Activated B cell treated with CpG ODN at 0.5 μM for 24 hours (primary cell): ENCODE results near the gene KLHL41. TPM values are rescaled to one million over a fixed set of nuclear protein-coding genes. Genes with fewer than 3 reads are reported as not detected.
"Not testable (repeated sequence)": the region's sequence is repeated elsewhere in the genome, so short reads cannot be mapped to it uniquely, and the experiment has no call there.

Source experiments
- ATAC-seq: fragments of 200-7000 bp; cut with Tn5 transposase; one replicate; pipeline ENCODE4 v1.10.0; 2021; ENCODE audit warnings: low read depth, mild to moderate bottlenecking, moderate library complexity
- CTCF ChIA-PET: fragments of 350-600 bp; sonication (Branson Sonifier 250); formaldehyde crosslinking; loops from one replicate; lab custom pipeline; 2021; ENCODE audit warnings: antibody characterized with exemption; lab: Charles Lee
- POLR2A ChIA-PET: fragments of 350-600 bp; sonication (Branson Sonifier 250); formaldehyde crosslinking; loops from one replicate; lab custom pipeline; 2021; ENCODE audit warnings: antibody characterized with exemption; lab: Charles Lee
- DNase-seq: peaks from one replicate; pipeline ENCODE4 v3.0.0; 2022
- H3K27ac Mint-ChIP-seq: one replicate; pipeline ENCODE4 v1.8.0; 2020; ENCODE audit warnings: mixed read lengths
- H3K27me3 Mint-ChIP-seq: one replicate; pipeline ENCODE4 v1.8.0; 2021; ENCODE audit warnings: mixed read lengths
- H3K36me3 Mint-ChIP-seq: one replicate; pipeline ENCODE4 v1.8.0; 2021; ENCODE audit warnings: low read depth, mixed read lengths
- H3K4me1 Mint-ChIP-seq: one replicate; pipeline ENCODE4 v1.8.0; 2021; ENCODE audit warnings: mixed read lengths
- H3K4me3 Mint-ChIP-seq: one replicate; pipeline ENCODE4 v1.8.0; 2020; ENCODE audit warnings: mild to moderate bottlenecking, mixed read lengths
- H3K9me3 Mint-ChIP-seq: one replicate; pipeline ENCODE4 v1.8.0; 2020; ENCODE audit warnings: mixed read lengths
- CTCF ChIP-seq: fragments of 200-600 bp; IDR thresholded peaks from one replicate; pipeline ENCODE4 v1.8.0; 2022; ENCODE audit warnings: antibody characterized with exemption, mild to moderate bottlenecking
- intact Hi-C: fragments of 100-400 bp; cut with micrococcal nuclease; formaldehyde crosslinking; loops from one replicate; pipeline ENCODE4 v1.15.1; 2024
- total RNA-seq: library from RNA; stranded (reverse); gene quantifications from 2 replicates; pipeline ENCODE4 v1.2.3, GENCODE V29; 2022

The KLHL41 gene
- total RNA-seq, 1 donor from 2014 or later: 0.27 TPM

GRCh38 chr2:169573160-169573973 is 63.9 kb downstream of the KLHL41 start, which contains the start of gene FASTKD1:
Gene FASTKD1 (minus strand): TSS chr2:169573865. CDS start chr2:169572029, 1,836 bp downstream.
- Mint-ChIP-seq H3K4me3 (peak within 1 kb of the TSS; percentile 98), H3K4me1 (peaks cover 10% of the 10 kb centered on the region), H3K27me3 (no peaks in the 10 kb centered on the region), H3K36me3 (peaks cover 12% of the 10 kb centered on the region), H3K27ac (peak within 1 kb of the TSS; percentile 81), H3K9me3 (no peaks in the 10 kb centered on the region)
- DNase-seq: peak; percentile 71
- POLR2A ChIA-PET: interaction anchor here (0.6 to 2.3 kb wide), 4 partner anchors 11 to 254 kb away, joined by 3 to 29 read pairs (median 3); partner anchors contain the start of genes PPIG, SSB and UBR3
- ATAC-seq: peak; percentile 99
- no peak for TF ChIP-seq CTCF
- intact Hi-C loops: loop anchor here (1.0 to 10.0 kb wide), 7 partner anchors 9 to 254 kb away; partner anchors contain the start of genes BBS5, CFAP210, LRP2 and PHOSPHO2
- CTCF ChIA-PET: interaction anchor here (1.7 kb wide), 1 partner anchor 11 kb away, joined by 7 read pairs; the partner anchor contains the start of gene PPIG

- intact Hi-C loops: loop anchor here (1.0 to 10.0 kb wide), 7 partner anchors 10 to 253 kb away; partner anchors contain the start of genes BBS5, CFAP210, LRP2 and PHOSPHO2
- Mint-ChIP-seq H3K4me3 (peak overlapping the region; percentile 98), H3K36me3 (peaks cover 12% of the 10 kb centered on the region), H3K9me3 (no peaks in the 10 kb centered on the region), H3K27me3 (no peaks in the 10 kb centered on the region), H3K4me1 (peaks cover 10% of the 10 kb centered on the region), H3K27ac (peak overlapping the region; percentile 81)
- no peak for DNase-seq
- TF ChIP-seq CTCF: no peak
- ChIA-PET CTCF (interaction anchor here (1.7 kb wide), 1 partner anchor 10 kb away, joined by 7 read pairs; the partner anchor contains the start of gene PPIG), POLR2A (interaction anchor here (0.7 to 2.3 kb wide), 3 partner anchors 11 to 253 kb away, joined by 3 to 29 read pairs (median 3); partner anchors contain the start of genes PPIG and UBR3)
- ATAC-seq: no peak
These were observed 64.4 kb downstream of the KLHL41 start for GRCh38 chr2:169573974-169574299.

GRCh38 chr2:169574539-169574938 is 65.0 kb downstream of the KLHL41 start:
- H3K36me3 Mint-ChIP-seq: peaks cover 12% of the 10 kb centered on the region
- DNase-seq, H3K4me1 Mint-ChIP-seq, H3K27me3 Mint-ChIP-seq, H3K4me3 Mint-ChIP-seq, H3K9me3 Mint-ChIP-seq, CTCF ChIA-PET, H3K27ac Mint-ChIP-seq, ATAC-seq: not testable (repeated sequence)
- POLR2A ChIA-PET: interaction anchor here (0.7 kb wide), 1 partner anchor 56 kb away, joined by 3 read pairs; no protein-coding TSS in a partner anchor
- intact Hi-C loops: loop anchor here (5.0 to 10.0 kb wide), 2 partner anchors 97 to 210 kb away; partner anchors contain the start of genes BBS5 and LRP2

- intact Hi-C loops: loop anchor here (10.0 kb wide), 1 partner anchor 210 kb away; the partner anchor contains the start of gene LRP2
- CTCF ChIA-PET, POLR2A ChIA-PET: not testable (repeated sequence)
These were observed 65.8 kb downstream of the KLHL41 start for GRCh38 chr2:169575264-169575663.

More at GRCh38 chr2:169575264-169575663, 65.8 kb downstream of the KLHL41 start:
- H3K4me3 Mint-ChIP-seq, H3K27ac Mint-ChIP-seq, DNase-seq, H3K27me3 Mint-ChIP-seq, H3K36me3 Mint-ChIP-seq, ATAC-seq, H3K9me3 Mint-ChIP-seq, H3K4me1 Mint-ChIP-seq: not testable (repeated sequence)

Other genes starting within 250 kb of the KLHL41 start
- not detected in 2 replicates for gene LRP2, start 147.2 kb upstream of the KLHL41 start, total RNA-seq
- 2.3 and 2.8 TPM in 2 replicates for gene BBS5, start 30.2 kb upstream of the KLHL41 start, total RNA-seq
- 23.5 and 27.1 TPM in 2 replicates for gene FASTKD1, start 64.2 kb downstream of the KLHL41 start, total RNA-seq
- gene PPIG, start 74.6 kb downstream of the KLHL41 start, total RNA-seq: 68.0 and 69.8 TPM in 2 replicates
- gene CFAP210, start 184.7 kb downstream of the KLHL41 start, total RNA-seq: not detected in 2 replicates
- 3.2 and 6.3 TPM in 2 replicates for gene PHOSPHO2, start 184.8 kb downstream of the KLHL41 start, total RNA-seq
- gene KLHL23, start 224.1 kb downstream of the KLHL41 start, total RNA-seq: 2.1 and 2.6 TPM in 2 replicates